HFFc6 (cell line): ENCODE data around the gene SEZ6L. TPM values are rescaled to one million over a fixed set of nuclear protein-coding genes. Genes with fewer than 3 reads are reported as not detected.

Experiments
- DNase-seq: peaks from one replicate; pipeline ENCODE4 v3.0.0-alpha.2; 2018
- H3K27ac Mint-ChIP-seq: 2 replicates; pipeline ENCODE4 v1.8.0; 2020; ENCODE audit warnings: mild to moderate bottlenecking, mixed read lengths
- H3K27me3 Mint-ChIP-seq: 2 replicates; pipeline ENCODE4 v1.8.0; 2021; ENCODE audit warnings: mild to moderate bottlenecking, moderate library complexity, mixed read lengths; ENCODE audit not compliant: insufficient read depth
- H3K36me3 Mint-ChIP-seq: 2 replicates; pipeline ENCODE4 v1.8.0; 2021; ENCODE audit warnings: low read depth, mixed read lengths
- H3K4me1 Mint-ChIP-seq: 2 replicates; pipeline ENCODE4 v1.8.0; 2020; ENCODE audit warnings: low read depth, mixed read lengths
- H3K4me3 Mint-ChIP-seq: 2 replicates; pipeline ENCODE4 v1.8.0; 2020; ENCODE audit warnings: mild to moderate bottlenecking, moderate library complexity, mixed read lengths
- H3K9me3 Mint-ChIP-seq: 2 replicates; pipeline ENCODE4 v1.8.0; 2020; ENCODE audit warnings: mild to moderate bottlenecking, mixed read lengths
- total RNA-seq, 6 experiments: library from RNA; stranded (reverse); fragmentation: NEBNext Ultra II Directional; extraction: Animal tissue kit (Norgen Biotek cat#: 25700); gene quantifications; 2 replicates in 1 of 6; 3 replicates in 5 of 6; pipeline ENCODE4 v1.2.3, GENCODE V29; 2021
- TF ChIP-seq, protein P1 (sequence below): fragments of 200-600 bp; sonication (generic); IDR thresholded peaks from 2 replicates; pipeline ENCODE4 v1.5.0; 2021; ENCODE audit warnings: antibody characterized with exemption, mild to moderate bottlenecking

SEZ6L gene
- total RNA-seq, 6 experiments from 2014 or later, result not detected

DNA sequence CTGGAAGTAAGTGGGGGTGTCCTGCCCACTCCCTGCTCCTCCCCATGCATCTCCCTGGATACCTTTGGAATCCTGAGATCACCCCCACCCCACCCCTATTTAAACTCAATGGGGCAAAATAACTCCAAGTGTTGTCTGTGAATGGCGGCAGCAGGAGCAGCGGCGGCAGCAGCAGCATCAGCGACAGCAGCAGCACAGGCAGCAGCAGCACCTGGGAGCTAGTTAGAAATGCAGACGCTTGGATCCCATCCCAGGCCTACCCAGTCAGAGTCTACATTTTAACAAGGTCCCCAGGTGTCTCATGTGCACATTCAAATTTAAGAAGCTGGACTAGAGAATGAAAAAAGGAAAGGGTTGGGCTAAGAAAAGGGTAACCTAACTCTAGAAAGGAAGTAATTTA, 82.6 kb downstream of the SEZ6L start:
- Mint-ChIP-seq H3K4me1 (no peaks in the 10 kb centered on the region), H3K36me3 (no peaks in the 10 kb centered on the region), H3K27ac (no peak overlapping the region), H3K27me3 (no peaks in the 10 kb centered on the region), H3K4me3 (no peak overlapping the region), H3K9me3 (peaks cover 29% of the 10 kb centered on the region)
- TF ChIP-seq, protein P1, sequence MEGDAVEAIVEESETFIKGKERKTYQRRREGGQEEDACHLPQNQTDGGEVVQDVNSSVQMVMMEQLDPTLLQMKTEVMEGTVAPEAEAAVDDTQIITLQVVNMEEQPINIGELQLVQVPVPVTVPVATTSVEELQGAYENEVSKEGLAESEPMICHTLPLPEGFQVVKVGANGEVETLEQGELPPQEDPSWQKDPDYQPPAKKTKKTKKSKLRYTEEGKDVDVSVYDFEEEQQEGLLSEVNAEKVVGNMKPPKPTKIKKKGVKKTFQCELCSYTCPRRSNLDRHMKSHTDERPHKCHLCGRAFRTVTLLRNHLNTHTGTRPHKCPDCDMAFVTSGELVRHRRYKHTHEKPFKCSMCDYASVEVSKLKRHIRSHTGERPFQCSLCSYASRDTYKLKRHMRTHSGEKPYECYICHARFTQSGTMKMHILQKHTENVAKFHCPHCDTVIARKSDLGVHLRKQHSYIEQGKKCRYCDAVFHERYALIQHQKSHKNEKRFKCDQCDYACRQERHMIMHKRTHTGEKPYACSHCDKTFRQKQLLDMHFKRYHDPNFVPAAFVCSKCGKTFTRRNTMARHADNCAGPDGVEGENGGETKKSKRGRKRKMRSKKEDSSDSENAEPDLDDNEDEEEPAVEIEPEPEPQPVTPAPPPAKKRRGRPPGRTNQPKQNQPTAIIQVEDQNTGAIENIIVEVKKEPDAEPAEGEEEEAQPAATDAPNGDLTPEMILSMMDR, result no peak
- DNase-seq, result no peak

DNA sequence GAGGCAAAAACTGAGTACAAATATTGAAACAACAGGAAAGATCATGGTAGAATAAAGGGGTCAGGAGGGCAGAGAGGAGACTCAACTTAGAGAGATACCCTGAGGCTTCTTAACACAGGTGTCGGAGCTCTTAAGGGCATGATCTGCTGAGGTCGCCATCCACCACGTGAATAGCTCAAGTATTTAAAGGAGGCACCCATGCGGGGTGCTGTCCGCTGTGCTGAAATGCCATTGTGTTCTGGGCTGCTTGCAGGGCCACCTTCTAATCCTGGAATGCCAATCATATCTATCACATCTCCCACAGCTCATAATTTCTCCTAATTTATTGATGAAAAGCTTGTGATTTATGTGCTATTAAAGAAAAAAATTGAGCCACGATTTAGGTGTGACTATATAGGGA, 90.2 kb downstream of the SEZ6L start:
- Mint-ChIP-seq H3K4me3 (no peak overlapping the region), H3K27ac (no peak overlapping the region), H3K36me3 (no peaks in the 10 kb centered on the region), H3K9me3 (peaks cover 25% of the 10 kb centered on the region), H3K27me3 (peaks cover 7% of the 10 kb centered on the region), H3K4me1 (no peaks in the 10 kb centered on the region)
- DNase-seq, result no peak
- TF ChIP-seq, protein P1, result no peak

DNA sequence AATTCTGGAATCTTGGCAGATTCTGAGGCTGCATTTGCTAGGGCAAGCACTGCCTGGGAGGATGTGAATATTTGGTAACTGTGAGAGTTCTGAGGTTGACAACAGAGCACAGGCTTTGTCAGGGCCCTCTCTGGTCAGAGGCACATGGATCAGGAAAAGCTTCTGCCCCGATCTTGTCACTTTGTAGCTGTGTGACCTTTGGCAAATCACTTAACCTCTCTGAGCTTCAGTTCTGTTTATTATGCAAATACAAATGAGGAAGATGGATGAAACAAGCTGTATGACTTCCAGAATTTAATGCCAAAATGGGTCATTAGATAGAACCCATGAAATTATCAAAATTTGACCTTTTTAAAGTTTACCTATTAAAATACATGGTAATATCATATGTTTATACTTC, 94.9 kb downstream of the SEZ6L start:
- no peaks in the 10 kb centered on the region for H3K36me3 Mint-ChIP-seq
- peaks cover 20% of the 10 kb centered on the region for H3K9me3 Mint-ChIP-seq
- no peak overlapping the region for H3K4me3 Mint-ChIP-seq
- TF ChIP-seq, protein P1, result no peak
- no peaks in the 10 kb centered on the region for H3K4me1 Mint-ChIP-seq
- DNase-seq, result no peak
- peaks cover 3% of the 10 kb centered on the region; the same call in 1 of the 2 replicates for H3K27me3 Mint-ChIP-seq
- no peak overlapping the region for H3K27ac Mint-ChIP-seq

DNA sequence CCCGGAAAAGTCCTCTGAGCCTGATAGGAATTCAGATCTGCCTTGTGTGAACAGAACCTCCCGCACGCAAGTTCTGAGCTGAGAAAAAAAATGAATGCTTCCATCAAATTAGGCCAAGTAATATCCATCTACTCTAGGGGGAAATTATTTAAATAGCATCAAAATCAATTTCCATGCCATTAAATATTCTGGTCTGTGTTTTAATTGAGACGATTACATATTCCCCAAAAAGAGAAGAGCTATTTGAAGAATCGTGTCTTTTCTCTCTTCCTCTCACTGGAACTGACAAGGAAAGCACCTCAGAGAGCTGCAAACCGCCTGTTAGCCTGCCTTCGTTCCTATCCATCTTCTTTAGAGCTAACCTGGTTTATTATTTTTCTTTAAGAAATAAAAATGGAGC, 96.0 kb downstream of the SEZ6L start:
- H3K4me1 Mint-ChIP-seq, result no peaks in the 10 kb centered on the region
- no peak for DNase-seq
- H3K9me3 Mint-ChIP-seq, result peaks cover 19% of the 10 kb centered on the region
- H3K27me3 Mint-ChIP-seq, result peaks cover 3% of the 10 kb centered on the region; the same call in 1 of the 2 replicates
- H3K36me3 Mint-ChIP-seq, result no peaks in the 10 kb centered on the region
- H3K27ac Mint-ChIP-seq, result no peak overlapping the region
- no peak overlapping the region for H3K4me3 Mint-ChIP-seq
- TF ChIP-seq, protein P1, result no peak

DNA sequence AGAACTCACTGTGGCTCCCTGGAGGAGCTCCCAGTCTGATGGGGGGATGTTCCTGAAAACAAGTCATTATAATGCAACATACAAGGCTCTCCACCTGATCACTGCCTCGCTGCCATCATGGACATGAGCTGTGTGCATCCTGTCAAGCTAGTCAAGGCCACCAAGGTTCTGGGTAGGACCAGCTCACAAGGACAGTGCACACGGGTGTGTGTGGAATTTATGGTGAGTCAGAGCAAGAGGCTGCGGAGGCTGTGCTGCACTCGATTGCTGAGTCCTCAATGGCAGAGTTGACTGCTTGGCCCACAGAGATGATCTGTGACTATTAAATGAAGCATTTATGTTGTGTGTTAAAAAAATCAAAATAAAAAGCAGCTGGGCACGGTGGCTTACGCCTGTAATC, 96.6 kb downstream of the SEZ6L start:
- Mint-ChIP-seq H3K36me3 (no peaks in the 10 kb centered on the region), H3K27me3 (peaks cover 3% of the 10 kb centered on the region; the same call in 1 of the 2 replicates), H3K9me3 (peaks cover 19% of the 10 kb centered on the region), H3K4me3 (no peak overlapping the region), H3K4me1 (no peaks in the 10 kb centered on the region), H3K27ac (no peak overlapping the region)
- TF ChIP-seq, protein P1, result no peak
- DNase-seq, result no peak

DNA sequence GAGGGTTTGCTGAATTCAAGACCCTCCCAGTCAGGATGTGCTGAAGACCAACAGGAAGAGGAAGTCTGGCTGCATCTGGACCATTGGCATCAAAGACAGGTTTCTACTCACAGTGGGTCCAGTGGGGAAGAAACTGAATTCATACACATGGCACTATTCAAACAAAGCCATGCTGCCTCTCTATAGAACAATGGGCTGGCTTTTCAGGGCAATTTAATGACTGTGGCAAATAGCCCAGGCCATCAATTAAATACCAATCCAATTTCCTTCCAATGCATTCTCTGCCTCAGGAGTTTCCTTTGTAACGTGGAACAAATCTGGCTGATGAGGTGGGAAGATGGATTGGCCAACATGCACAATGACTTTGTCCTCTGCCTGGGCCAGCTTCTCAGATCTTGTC, 98.6 kb downstream of the SEZ6L start:
- Mint-ChIP-seq H3K4me1 (no peaks in the 10 kb centered on the region), H3K9me3 (peaks cover 25% of the 10 kb centered on the region), H3K27ac (no peak overlapping the region), H3K27me3 (peaks cover 3% of the 10 kb centered on the region; the same call in 1 of the 2 replicates), H3K4me3 (no peak overlapping the region), H3K36me3 (no peaks in the 10 kb centered on the region)
- TF ChIP-seq, protein P1, result no peak
- no peak for DNase-seq
